Testis (tissue), 3 donors: ENCODE measurements around the gene FOSB. TPM values are rescaled to one million over a fixed set of nuclear protein-coding genes. Genes with fewer than 3 reads are reported as not detected.

Experiments
- DNase-seq: peaks from one replicate; pipeline ENCODE4 v3.0.0-alpha.2; 2019
- H3K27ac ChIP-seq, 2 donors: fragments of 200-600 bp; sonication (generic); one replicate each; pipeline ENCODE4 v1.5.1; 2019
- H3K27me3 ChIP-seq: fragments of 200-600 bp; sonication (generic); one replicate; pipeline ENCODE4 v1.5.1; 2019
- H3K36me3 ChIP-seq: fragments of 200-600 bp; sonication (generic); one replicate; pipeline ENCODE4 v1.5.1; 2017; ENCODE audit warnings: low read depth; ENCODE audit errors: missing control alignments
- H3K4me1 ChIP-seq: fragments of 200-600 bp; sonication (generic); one replicate; pipeline ENCODE4 v1.5.1; 2019
- H3K4me3 ChIP-seq, 2 donors: fragments of 200-600 bp; sonication (generic); one replicate each; pipeline ENCODE4 v1.5.1; 2017 to 2019
- H3K9me3 ChIP-seq: fragments of 200-600 bp; sonication (generic); one replicate; pipeline ENCODE4 v1.5.1; 2017
- CTCF ChIP-seq, 3 experiments: fragments of 450-650 bp in 2 of 3; fragments of 200-600 bp in 1 of 3; sonication (generic) in 1 of 3; IDR thresholded peaks; one replicate each; pipeline ENCODE4 v1.5.1; 2016 to 2019; ENCODE audit warnings: antibody characterized with exemption in 3 of 3, mild to moderate bottlenecking in 2 of 3, moderate library complexity in 1 of 3
- POLR2A ChIP-seq: fragments of 450-650 bp; IDR thresholded peaks from one replicate; pipeline ENCODE4 v1.6.1; 2017; ENCODE audit warnings: antibody characterized with exemption, mild to moderate bottlenecking, moderate library complexity
- WGBS, 2 donors: methylation state at CpG; one replicate each; pipeline ENCODE4 v1.1.5; 2018; 5-methylcytosine and 5-hydroxymethylcytosine counted together
- intact Hi-C: fragments of 100-400 bp; cut with DNase I; formaldehyde crosslinking; loops from one replicate; pipeline ENCODE4 v1.15.1; 2023; ENCODE audit warnings: low total_unique reads
- polyA plus RNA-seq: library from polyadenylated mRNA; stranded (reverse); fragments of 350-450 nt; fragmentation: Illumina TruSeq; extraction: RNeasy Lipid Tissue Mini Kit (QIAGEN cat#74804); gene quantifications from one replicate; pipeline ENCODE4 v1.2.3, GENCODE V29; 2014; ENCODE audit warnings: low read depth, low replicate concordance; ENCODE audit not compliant: insufficient read depth
- total RNA-seq, 2 donors: library from RNA; depleted of rRNA; stranded (reverse); fragments of >200 nt; gene quantifications; one replicate each; pipeline ENCODE4 v1.2.3, GENCODE V29; 2016

Gene FOSB
- total and polyA plus RNA-seq, 3 donors from 2014 or later = 1.2 to 22.7 (median 3.9) TPM

DNA sequence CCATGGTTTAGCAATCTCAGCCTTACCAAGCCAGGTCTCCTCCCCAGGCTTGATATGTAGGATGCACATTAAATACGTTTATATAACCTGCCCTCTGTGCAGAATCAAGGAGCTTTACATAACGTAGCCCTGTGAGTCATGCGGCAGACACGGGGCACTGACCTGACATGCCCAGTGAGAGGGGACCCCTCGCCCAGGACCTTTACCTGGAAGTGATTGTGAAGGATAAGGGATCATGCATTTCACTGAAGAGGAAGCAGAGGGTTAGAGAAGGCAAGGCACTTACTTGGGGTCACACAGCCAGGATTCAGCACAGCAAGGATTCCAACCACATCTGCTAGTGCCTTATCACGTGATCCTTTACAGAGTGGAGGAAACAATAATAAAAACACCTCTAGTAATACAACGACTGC lies 18.9 kb upstream of the FOSB start:
- peaks cover 11% of the 10 kb centered on the region for H3K4me1 ChIP-seq
- intact Hi-C loops = no loop called here
- no peaks in the 10 kb centered on the region for H3K27me3 ChIP-seq
- 74 to 76% methylated on average over 7 of the region's 7 CpGs for WGBS, 2 donors
- no peak for TF ChIP-seq CTCF (IDR thresholded peaks at IDR 0.05)
- TF ChIP-seq POLR2A = no peak
- H3K27ac ChIP-seq = no peak overlapping the region
- no peaks in the 10 kb centered on the region for H3K9me3 ChIP-seq
- no peak overlapping the region for H3K4me3 ChIP-seq
- no peak for DNase-seq
- no peaks in the 10 kb centered on the region for H3K36me3 ChIP-seq

GRCh38 chr19:45450012-45450333 lies 17.8 kb upstream of the FOSB start:
- Histone ChIP-seq H3K4me3 (peak overlapping the region; percentile 65 to 72), H3K4me1 (peaks cover 6% of the 10 kb centered on the region), H3K27ac (no peak overlapping the region), H3K9me3 (no peaks in the 10 kb centered on the region), H3K27me3 (no peaks in the 10 kb centered on the region), H3K36me3 (no peaks in the 10 kb centered on the region)
- intact Hi-C loops = no loop called here
- TF ChIP-seq POLR2A = no peak
- TF ChIP-seq CTCF (IDR thresholded peaks at IDR 0.05) = no peak
- no peak for DNase-seq
- 22 to 28% methylated on average over 5 of the region's 5 CpGs for WGBS, 2 donors

GRCh38 chr19:45451131-45451849 lies 16.5 kb upstream of the FOSB start:
- TF ChIP-seq POLR2A (no peak), CTCF (IDR thresholded peaks at IDR 0.05) (no peak)
- no peaks in the 10 kb centered on the region for H3K27me3 ChIP-seq
- peak overlapping the region in 1 of 2 donors; percentile 72 for H3K27ac ChIP-seq
- no peaks in the 10 kb centered on the region for H3K9me3 ChIP-seq
- H3K4me3 ChIP-seq = peak overlapping the region; percentile 65 to 72
- H3K4me1 ChIP-seq = peaks cover 16% of the 10 kb centered on the region
- intact Hi-C loops = no loop called here
- H3K36me3 ChIP-seq = no peaks in the 10 kb centered on the region
- peak; percentile 51 for DNase-seq
- 3 to 14% methylated on average over 8 to 28 of the region's 28 CpGs for WGBS, 2 donors

GRCh38 chr19:45451850-45452387 lies 15.9 kb upstream of the FOSB start:
- no peak overlapping the region for H3K4me3 ChIP-seq
- no peaks in the 10 kb centered on the region for H3K27me3 ChIP-seq
- H3K36me3 ChIP-seq = no peaks in the 10 kb centered on the region
- intact Hi-C loops = no loop called here
- H3K9me3 ChIP-seq = no peaks in the 10 kb centered on the region
- H3K27ac ChIP-seq = no peak overlapping the region
- peaks cover 16% of the 10 kb centered on the region for H3K4me1 ChIP-seq
- 66 to 72% methylated on average over 9 to 12 of the region's 12 CpGs for WGBS, 2 donors
- DNase-seq = no peak
- TF ChIP-seq CTCF (IDR thresholded peaks at IDR 0.05) = no peak
- no peak for TF ChIP-seq POLR2A
